ENCODE measurements around the gene GGA3.
"Not testable (repeated sequence)": the region's sequence is repeated elsewhere in the genome, so short reads cannot be mapped to it uniquely, and the experiment has no call there.

The GGA3 gene

GRCh38 chr17:75261336-75262111 is at the start of gene GGA3, which contains the start of gene MRPS7:
GGA3 (minus strand) TSS chr17:75261606; CDS start chr17:75261587, 19 bp downstream.
MRPS7 (plus strand) TSS chr17:75261879; CDS start chr17:75261901, 22 bp downstream.
- DNase-seq = peak; percentile 81 to 97

GRCh38 chr17:75308732-75309629 is 47.6 kb upstream of the GGA3 start:
- peak in 1 of 2 experiments; percentile 51 for DNase-seq

- no peak for DNase-seq
Measured at GRCh38 chr17:75307957-75308731, 46.7 kb upstream of the GGA3 start.

- DNase-seq = no peak
Measured at GRCh38 chr17:75301502-75302206, 40.2 kb upstream of the GGA3 start.

- no peak for DNase-seq
Measured at GRCh38 chr17:75301049-75301448, 39.6 kb upstream of the GGA3 start.

GRCh38 chr17:75300280-75300679 is 38.9 kb upstream of the GGA3 start:
- DNase-seq = no peak

- DNase-seq = no peak
Measured at GRCh38 chr17:75295201-75296158, 34.1 kb upstream of the GGA3 start.

- DNase-seq = not testable (repeated sequence)
Measured at GRCh38 chr17:75292810-75293448, 31.5 kb upstream of the GGA3 start.

GRCh38 chr17:75289832-75290337 is 28.5 kb upstream of the GGA3 start:
- DNase-seq = peak in 1 of 2 experiments; percentile 45

GRCh38 chr17:75289115-75289831 is 27.9 kb upstream of the GGA3 start, which contains the start of gene SLC25A19:
SLC25A19 (minus strand) TSS chr17:75289433; CDS start chr17:75286764, 2,669 bp downstream.
- DNase-seq = peak; percentile 95 to 99

- peak; percentile 78 to 85 for DNase-seq
Measured at GRCh38 chr17:75288770-75289114, 27.3 kb upstream of the GGA3 start.

GRCh38 chr17:75288359-75288758 is 27.0 kb upstream of the GGA3 start:
- no peak for DNase-seq

GRCh38 chr17:75287221-75287620 is 25.8 kb upstream of the GGA3 start:
- no peak for DNase-seq

GRCh38 chr17:75285123-75285522 is 23.7 kb upstream of the GGA3 start:
- no peak for DNase-seq

GRCh38 chr17:75280189-75280588 is 18.8 kb upstream of the GGA3 start:
- not testable (repeated sequence) for DNase-seq

- DNase-seq = no peak
Measured at GRCh38 chr17:75277664-75278071, 16.3 kb upstream of the GGA3 start.

- DNase-seq = no peak
Measured at GRCh38 chr17:75273977-75274708, 12.7 kb upstream of the GGA3 start.

- no peak for DNase-seq
Measured at GRCh38 chr17:75272848-75273184, 11.4 kb upstream of the GGA3 start.
